ENCODE results near the gene NARS2.

GRCh38 chr11:78574386-78575381 is at the start of gene NARS2:
- no peak; the same call in 1 of the 2 replicates for TF ChIP-seq TBL1XR1 (IDR thresholded peaks at IDR 0.05; ENCODE audit: low read depth, low read length)
- TF ChIP-seq CHD1 (IDR thresholded peaks at IDR 0.05; ENCODE audit: low read depth, low read length): no peak
- no peak for TF ChIP-seq EZH2 (IDR thresholded peaks at IDR 0.05; ENCODE audit: borderline replicate concordance, control insufficient read depth, low read depth, low read length)
- TF ChIP-seq ATF3 (IDR thresholded peaks at IDR 0.05; ENCODE audit: borderline replicate concordance, extremely low read depth, low read depth, low read length): no peak
- TF ChIP-seq SP1 (IDR thresholded peaks at IDR 0.05; ENCODE audit: low read depth, low read length): no peak
- no peak for TF ChIP-seq CTCF (IDR thresholded peaks at IDR 0.05 in 2 of 3, conservative IDR thresholded peaks at IDR 0.05 in 1 of 3; ENCODE audit: control insufficient read depth in 2 of 3, extremely low read depth in 1 of 3, insufficient read depth in 1 of 3, low read depth in 3 of 3, low read length in 3 of 3)
